ENCODE data around the gene YEATS2. TPM values are rescaled to one million over a fixed set of nuclear protein-coding genes. Genes with fewer than 3 reads are reported as not detected.
"Not testable (repeated sequence)": the region's sequence is repeated elsewhere in the genome, so short reads cannot be mapped to it uniquely, and the experiment has no call there.

YEATS2 gene
- total and polyA plus RNA-seq, 5 experiments from 2014 or later, result 4.3 to 24.3 (median 6.8) TPM

- H3K4me1 Mint-ChIP-seq, result peaks cover 21 to 32% (median 28%) of the 10 kb centered on the region in 4 donors
- POLR2A ChIA-PET, result interaction anchor here (3.5 kb wide), 1 partner anchor 60 kb away, joined by 42 read pairs; the partner anchor contains the start of gene KLHL24
- DNase-seq (no peak), ATAC-seq (no peak)
- peak overlapping the region in 2 of 10 donors; percentile 11 to 46 for H3K27ac Mint-ChIP-seq
- peaks cover 0 to 2% (median 0%) of the 10 kb centered on the region in 3 donors for H3K36me3 Mint-ChIP-seq
- no peaks in the 10 kb centered on the region for H3K27me3 Mint-ChIP-seq
- peak overlapping the region in 4 of 10 donors; percentile 6 to 45 (median 42) for H3K4me3 Mint-ChIP-seq
- no peaks in the 10 kb centered on the region for H3K9me3 Mint-ChIP-seq
These were observed 1.8 kb upstream of the YEATS2 start for GRCh38 chr3:183695569-183696364.

GRCh38 chr3:183697123-183697609 lies 431 bp upstream of the YEATS2 start:
- H3K27ac Mint-ChIP-seq, result peak overlapping the region in 9 of 10 donors; percentile 75 to 94 (median 89)
- peaks cover 0 to 3% (median 2%) of the 10 kb centered on the region in 3 donors for H3K36me3 Mint-ChIP-seq
- ATAC-seq (peak in 1 of 2 donors; percentile 55), DNase-seq (peak in 1 of 10 donors; percentile 4)
- POLR2A ChIA-PET, result interaction anchor here (0.7 to 3.5 kb wide), 4 partner anchors 43 to 543 kb away, joined by 3 to 42 read pairs (median 4); partner anchors contain the start of gene KLHL24
- peak overlapping the region; percentile 74 to 94 (median 89) for H3K4me3 Mint-ChIP-seq
- H3K9me3 Mint-ChIP-seq, result no peaks in the 10 kb centered on the region
- H3K27me3 Mint-ChIP-seq, result no peaks in the 10 kb centered on the region
- peaks cover 21 to 40% (median 35%) of the 10 kb centered on the region in 4 donors for H3K4me1 Mint-ChIP-seq

GRCh38 chr3:183698318-183698751 lies 738 bp downstream of the YEATS2 start:
- Mint-ChIP-seq H3K9me3 (no peaks in the 10 kb centered on the region), H3K4me3 (peak overlapping the region; percentile 79 to 99 (median 95)), H3K4me1 (peaks cover 21 to 44% (median 41%) of the 10 kb centered on the region in 4 donors), H3K27ac (peak overlapping the region; percentile 5 to 97 (median 92)), H3K27me3 (no peaks in the 10 kb centered on the region), H3K36me3 (peaks cover 0 to 3% (median 2%) of the 10 kb centered on the region in 3 donors)
- ATAC-seq (peak; percentile 41 to 50), DNase-seq (peak in 6 of 10 donors; percentile 6 to 44 (median 26))
- POLR2A ChIA-PET, result interaction anchor here (0.6 to 3.5 kb wide), 5 partner anchors 11 to 804 kb away, joined by 3 to 42 read pairs (median 4); partner anchors contain the start of gene KLHL24

- ATAC-seq, result no peak
- peaks cover 0 to 3% (median 2%) of the 10 kb centered on the region in 3 donors for H3K36me3 Mint-ChIP-seq
These were observed 1.2 kb downstream of the YEATS2 start for GRCh38 chr3:183698756-183699155.

GRCh38 chr3:183699238-183699947 lies 1.8 kb downstream of the YEATS2 start:
- Mint-ChIP-seq H3K4me3 (peak overlapping the region; percentile 79 to 99 (median 95)), H3K9me3 (no peaks in the 10 kb centered on the region), H3K27me3 (no peaks in the 10 kb centered on the region), H3K27ac (peak overlapping the region; percentile 5 to 97 (median 86)), H3K36me3 (peaks cover 0 to 3% (median 2%) of the 10 kb centered on the region in 3 donors), H3K4me1 (peaks cover 24 to 51% (median 47%) of the 10 kb centered on the region in 4 donors)
- no peak for DNase-seq
- POLR2A ChIA-PET, result interaction anchor here (0.7 kb wide), 1 partner anchor 75 kb away, joined by 3 read pairs; no protein-coding TSS in a partner anchor
- no peak for ATAC-seq

More at GRCh38 chr3:183698756-183699155, 1.2 kb downstream of the YEATS2 start:
- POLR2A ChIA-PET, result interaction anchor here (0.6 to 3.5 kb wide), 3 partner anchors 19 to 804 kb away, joined by 4 to 42 read pairs (median 7); partner anchors contain the start of gene KLHL24
- Mint-ChIP-seq H3K4me1 (peaks cover 21 to 45% (median 43%) of the 10 kb centered on the region in 4 donors), H3K9me3 (no peaks in the 10 kb centered on the region), H3K27me3 (no peaks in the 10 kb centered on the region), H3K4me3 (peak overlapping the region; percentile 79 to 99 (median 95)), H3K27ac (peak overlapping the region; percentile 5 to 97 (median 86))
- peak in 3 of 10 donors; percentile 1 to 9 (median 2) for DNase-seq

GRCh38 chr3:183701744-183702143 lies 4.1 kb downstream of the YEATS2 start:
- peaks cover 24 to 56% (median 51%) of the 10 kb centered on the region in 4 donors for H3K4me1 Mint-ChIP-seq
- H3K4me3 Mint-ChIP-seq, result peak overlapping the region in 2 of 10 donors; percentile 1 to 31
- no peak for ATAC-seq
- POLR2A ChIA-PET, result no interaction called here
- peaks cover 0 to 3% (median 0%) of the 10 kb centered on the region in 3 donors for H3K36me3 Mint-ChIP-seq
- DNase-seq, result no peak
- H3K27me3 Mint-ChIP-seq, result no peaks in the 10 kb centered on the region
- no peaks in the 10 kb centered on the region for H3K9me3 Mint-ChIP-seq
- H3K27ac Mint-ChIP-seq, result peak overlapping the region in 4 of 10 donors; percentile 15 to 69 (median 62)

- H3K9me3 Mint-ChIP-seq, POLR2A ChIA-PET, H3K36me3 Mint-ChIP-seq, ATAC-seq, DNase-seq, H3K27me3 Mint-ChIP-seq, H3K4me3 Mint-ChIP-seq: not testable (repeated sequence)
- peak overlapping the region in 1 of 10 donors; percentile 1 for H3K27ac Mint-ChIP-seq
- H3K4me1 Mint-ChIP-seq, result peaks cover 17 to 53% (median 40%) of the 10 kb centered on the region in 4 donors
These were observed 6.3 kb downstream of the YEATS2 start for GRCh38 chr3:183703892-183704291.

- H3K4me1 Mint-ChIP-seq, result peaks cover 0 to 21% (median 7%) of the 10 kb centered on the region in 4 donors
- POLR2A ChIA-PET, result no interaction called here
- DNase-seq, result no peak
- peak overlapping the region in 2 of 10 donors; percentile 20 to 70 for H3K27ac Mint-ChIP-seq
- H3K4me3 Mint-ChIP-seq, result no peak overlapping the region
- no peak for ATAC-seq
- no peaks in the 10 kb centered on the region for H3K27me3 Mint-ChIP-seq
- H3K9me3 Mint-ChIP-seq, result no peaks in the 10 kb centered on the region
- peaks cover 0 to 5% (median 0%) of the 10 kb centered on the region in 3 donors for H3K36me3 Mint-ChIP-seq
These were observed 12.6 kb downstream of the YEATS2 start for GRCh38 chr3:183710231-183710630.

GRCh38 chr3:183711516-183711915 lies 13.9 kb downstream of the YEATS2 start:
- Mint-ChIP-seq H3K27ac (no peak overlapping the region), H3K4me1 (peaks cover 0 to 15% (median 5%) of the 10 kb centered on the region in 4 donors), H3K36me3 (peaks cover 0 to 10% (median 0%) of the 10 kb centered on the region in 3 donors), H3K9me3 (no peaks in the 10 kb centered on the region), H3K4me3 (no peak overlapping the region), H3K27me3 (no peaks in the 10 kb centered on the region)
- POLR2A ChIA-PET, result no interaction called here
- no peak for DNase-seq
- ATAC-seq, result no peak

GRCh38 chr3:183714622-183715021 lies 17.0 kb downstream of the YEATS2 start:
- no peak for ATAC-seq
- POLR2A ChIA-PET, result no interaction called here
- H3K27me3 Mint-ChIP-seq, result no peaks in the 10 kb centered on the region
- peak overlapping the region in 1 of 10 donors; percentile 15 for H3K27ac Mint-ChIP-seq
- peaks cover 0 to 7% (median 3%) of the 10 kb centered on the region in 4 donors for H3K4me1 Mint-ChIP-seq
- H3K4me3 Mint-ChIP-seq, result no peak overlapping the region
- H3K36me3 Mint-ChIP-seq, result peaks cover 0 to 39% (median 11%) of the 10 kb centered on the region in 3 donors
- no peak for DNase-seq
- H3K9me3 Mint-ChIP-seq, result no peaks in the 10 kb centered on the region

GRCh38 chr3:183718012-183718411 lies 20.4 kb downstream of the YEATS2 start:
- Mint-ChIP-seq H3K4me1 (no peaks in the 10 kb centered on the region), H3K9me3 (no peaks in the 10 kb centered on the region), H3K27me3 (no peaks in the 10 kb centered on the region), H3K36me3 (peaks cover 7 to 67% (median 23%) of the 10 kb centered on the region in 3 donors), H3K27ac (no peak overlapping the region), H3K4me3 (no peak overlapping the region)
- DNase-seq, result no peak
- ATAC-seq, result no peak
- POLR2A ChIA-PET, result interaction anchor here (0.7 kb wide), 1 partner anchor 34 kb away, joined by 3 read pairs; no protein-coding TSS in a partner anchor

- Mint-ChIP-seq H3K4me3 (no peak overlapping the region), H3K36me3 (peaks cover 11 to 84% (median 56%) of the 10 kb centered on the region in 3 donors), H3K9me3 (no peaks in the 10 kb centered on the region), H3K27ac (no peak overlapping the region), H3K4me1 (no peaks in the 10 kb centered on the region), H3K27me3 (no peaks in the 10 kb centered on the region)
- ATAC-seq (no peak), DNase-seq (no peak)
- POLR2A ChIA-PET, result no interaction called here
These were observed 27.8 kb downstream of the YEATS2 start for GRCh38 chr3:183725387-183725786.

Data from naive thymus-derived CD8-positive, alpha-beta T cell (primary cell).